DND-41 (cell line): Measurements from ENCODE around the gene STXBP6.

Experiments
- EZH2 ChIP-seq: IDR thresholded peaks from 3 replicates; pipeline ENCODE4 v1.6.1; 2012; ENCODE audit warnings: borderline replicate concordance, low read depth, mild to moderate bottlenecking, moderate library complexity, low read length, inconsistent platforms; ENCODE audit not compliant: severe bottlenecking
- TF ChIP-seq, protein P1 (sequence below): IDR thresholded peaks from 2 replicates; pipeline ENCODE4 v1.5.1; 2012; ENCODE audit warnings: borderline replicate concordance, low read length, moderate library complexity, mild to moderate bottlenecking; ENCODE audit not compliant: poor library complexity, severe bottlenecking; ENCODE audit errors: extremely low read depth

DNA sequence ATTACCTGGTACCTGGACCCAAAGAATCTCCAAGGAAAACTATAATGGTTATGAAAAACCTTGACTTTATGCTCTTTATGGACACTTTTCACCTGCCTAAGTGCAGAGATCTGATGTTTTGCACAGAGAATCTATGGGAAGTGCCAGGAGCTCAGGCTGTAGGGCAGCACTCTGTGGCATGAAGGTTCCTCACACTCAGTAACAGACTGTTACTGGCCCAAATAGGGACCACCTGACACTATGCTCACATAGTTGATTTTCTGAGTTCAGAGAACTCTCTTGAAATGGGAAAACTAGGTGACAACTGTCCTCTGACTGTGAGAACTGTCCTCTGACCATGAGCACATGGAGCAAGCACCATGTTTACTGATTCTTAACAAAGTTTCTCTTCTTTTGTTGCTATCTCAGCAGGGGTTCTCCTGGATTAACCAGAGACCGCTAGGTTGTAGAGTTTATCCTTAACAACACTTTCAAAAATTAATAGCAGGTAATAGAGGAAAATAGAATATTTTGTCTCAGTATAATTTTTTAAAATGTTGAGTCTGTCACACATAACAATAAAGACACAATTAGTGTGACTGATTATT lies 101.6 kb downstream of the STXBP6 start:
- TF ChIP-seq, protein P1, sequence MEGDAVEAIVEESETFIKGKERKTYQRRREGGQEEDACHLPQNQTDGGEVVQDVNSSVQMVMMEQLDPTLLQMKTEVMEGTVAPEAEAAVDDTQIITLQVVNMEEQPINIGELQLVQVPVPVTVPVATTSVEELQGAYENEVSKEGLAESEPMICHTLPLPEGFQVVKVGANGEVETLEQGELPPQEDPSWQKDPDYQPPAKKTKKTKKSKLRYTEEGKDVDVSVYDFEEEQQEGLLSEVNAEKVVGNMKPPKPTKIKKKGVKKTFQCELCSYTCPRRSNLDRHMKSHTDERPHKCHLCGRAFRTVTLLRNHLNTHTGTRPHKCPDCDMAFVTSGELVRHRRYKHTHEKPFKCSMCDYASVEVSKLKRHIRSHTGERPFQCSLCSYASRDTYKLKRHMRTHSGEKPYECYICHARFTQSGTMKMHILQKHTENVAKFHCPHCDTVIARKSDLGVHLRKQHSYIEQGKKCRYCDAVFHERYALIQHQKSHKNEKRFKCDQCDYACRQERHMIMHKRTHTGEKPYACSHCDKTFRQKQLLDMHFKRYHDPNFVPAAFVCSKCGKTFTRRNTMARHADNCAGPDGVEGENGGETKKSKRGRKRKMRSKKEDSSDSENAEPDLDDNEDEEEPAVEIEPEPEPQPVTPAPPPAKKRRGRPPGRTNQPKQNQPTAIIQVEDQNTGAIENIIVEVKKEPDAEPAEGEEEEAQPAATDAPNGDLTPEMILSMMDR: no peak
- TF ChIP-seq EZH2: no peak
